Small intestine (tissue), 7 donors: Measurements from ENCODE around the gene TENM4. TPM values are rescaled to one million over a fixed set of nuclear protein-coding genes. Genes with fewer than 3 reads are reported as not detected.

Experiments
- DNase-seq, 2 donors: peaks; one replicate each; pipeline versions ENCODE4 v3.0.0 to v3.0.0-alpha.2; 2013
- FAIRE-seq: peaks from 2 replicates; lab custom pipeline; 2012; peaks lifted over from hg19 to GRCh38; lab: Jason Lieb, UNC
- H3K27ac ChIP-seq, 3 donors: one replicate each; pipeline ENCODE4 v1.5.1; 2013; ENCODE audit warnings: low read length in 2 of 3, mild to moderate bottlenecking in 2 of 3, control low read depth in 1 of 3, inconsistent platforms in 1 of 3, low read depth in 1 of 3, moderate library complexity in 1 of 3
- H3K27me3 ChIP-seq, 3 donors: one replicate each; pipeline ENCODE4 v1.6.1; 2013; ENCODE audit warnings: low read length in 3 of 3, inconsistent platforms in 1 of 3; ENCODE audit not compliant: control insufficient read depth in 3 of 3, insufficient read depth in 3 of 3
- H3K36me3 ChIP-seq, 3 donors: one replicate each; pipeline ENCODE4 v1.6.1; 2013; ENCODE audit warnings: low read length in 3 of 3, inconsistent platforms in 1 of 3, low read depth in 1 of 3, mild to moderate bottlenecking in 1 of 3, moderate library complexity in 1 of 3; ENCODE audit not compliant: control insufficient read depth in 3 of 3, insufficient read depth in 2 of 3
- H3K4me1 ChIP-seq, 3 donors: one replicate each; pipeline ENCODE4 v1.6.1; 2013; ENCODE audit warnings: low read length in 2 of 3, inconsistent platforms in 1 of 3, low read depth in 1 of 3, mild to moderate bottlenecking in 1 of 3, moderate library complexity in 1 of 3; ENCODE audit not compliant: control insufficient read depth in 3 of 3, insufficient read depth in 2 of 3
- H3K4me3 ChIP-seq, 3 donors: one replicate each; pipeline ENCODE4 v1.5.1; 2013; ENCODE audit warnings: low read length in 3 of 3, control low read depth in 1 of 3, inconsistent platforms in 1 of 3, low read depth in 1 of 3, mild to moderate bottlenecking in 1 of 3, moderate library complexity in 1 of 3
- H3K9me3 ChIP-seq, 2 donors: one replicate each; pipeline ENCODE4 v1.6.1; 2013; ENCODE audit warnings: low read depth in 1 of 2, low read length in 1 of 2; ENCODE audit not compliant: control insufficient read depth in 2 of 2, insufficient read depth in 1 of 2
- WGBS, 3 donors: extraction: QIAGEN DNeasy Blood & Tissue Kit; methylation state at CpG; one replicate each; pipeline ENCODE4 v1.1.7; 2013; 5-methylcytosine and 5-hydroxymethylcytosine counted together
- polyA plus RNA-seq, 4 donors: library from polyadenylated mRNA; stranded (reverse) in 3 of 4; unstranded in 1 of 4; fragments of 200-250 nt in 3 of 4; fragments of 120-200 nt in 1 of 4; gene quantifications; one replicate each; pipeline versions ENCODE4 v1.2.1 to v1.2.3, GENCODE V29; 2013
- donor health status: healthy with polysubstance abuse.
- donor health status: control.
- donor health status: control.
- donor health status: Bipolar disorder and iron deficiency.
- donor health status: healthy.

Gene TENM4
- polyA plus RNA-seq, 4 donors = under 0.01 to 0.96 (median 0.31) TPM; not detected in 1

DNA sequence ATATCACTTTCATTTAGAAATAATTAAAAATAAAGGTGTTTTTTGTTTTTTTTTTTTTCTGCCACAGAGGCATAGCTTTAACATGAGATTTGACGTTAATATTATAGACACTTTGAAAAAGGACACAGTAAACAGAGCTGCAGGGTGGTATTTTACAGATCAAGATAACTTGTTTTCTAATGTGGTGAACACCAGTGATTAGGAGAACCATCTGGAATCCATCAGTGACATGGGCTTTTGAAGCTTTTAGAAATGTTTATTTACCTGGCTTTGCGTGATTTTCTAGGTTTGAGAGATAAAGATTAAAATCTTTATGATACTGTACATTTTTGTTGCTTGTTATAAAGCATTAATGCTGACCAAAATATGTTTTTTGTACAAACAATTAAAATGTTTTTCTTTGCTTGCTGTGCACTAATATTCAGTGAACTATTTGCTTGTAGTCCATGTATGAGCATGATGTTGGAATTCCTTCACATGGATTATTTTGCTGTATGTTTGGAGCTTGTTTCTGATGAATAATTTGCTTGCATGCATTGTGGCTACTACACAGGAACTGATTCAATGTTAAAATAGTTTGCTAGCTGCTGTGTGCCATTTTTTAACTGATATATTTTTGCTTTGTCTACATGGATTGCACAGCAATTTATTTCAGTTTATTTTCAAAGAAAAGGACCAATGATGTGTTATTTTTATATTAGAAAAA, 514.0 kb downstream of the TENM4 start:
- DNase-seq = no peak
- no peak overlapping the region for H3K27ac ChIP-seq
- WGBS, 3 donors = 45 to 60% (median 50%) methylated on average over 2 of the region's 2 CpGs

DNA sequence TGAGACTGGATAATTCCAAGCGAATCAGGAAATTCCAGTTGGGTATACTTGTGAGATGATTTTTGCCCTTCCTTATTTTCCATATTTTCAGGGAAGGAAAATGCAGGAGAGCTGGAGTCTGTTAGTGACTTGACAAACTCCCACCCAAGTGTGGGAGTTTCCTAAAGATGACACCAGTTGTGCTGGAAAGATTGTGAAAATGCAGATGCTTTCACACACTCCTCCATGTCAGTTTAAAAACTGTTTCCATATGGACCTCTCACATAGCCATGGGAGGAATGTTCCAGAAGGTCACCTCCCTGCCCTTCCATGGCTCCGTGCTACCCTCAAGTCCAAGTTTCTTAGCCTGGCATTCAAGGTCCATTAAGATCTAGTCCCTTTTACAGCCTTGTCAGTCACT, 515.4 kb downstream of the TENM4 start:
- no peak for DNase-seq
- no peaks in the 10 kb centered on the region for H3K4me1 ChIP-seq
- WGBS, 3 donors = 72 to 75% (median 74%) methylated on average over 2 of the region's 2 CpGs
- H3K9me3 ChIP-seq = no peaks in the 10 kb centered on the region
- no peaks in the 10 kb centered on the region for H3K36me3 ChIP-seq
- FAIRE-seq = no peak
- H3K27me3 ChIP-seq = peaks cover 0 to 3% (median 2%) of the 10 kb centered on the region in 3 donors
- no peak overlapping the region for H3K27ac ChIP-seq
- H3K4me3 ChIP-seq = no peak overlapping the region

More for the DNA sequence above, 514.0 kb downstream of the TENM4 start:
- Histone ChIP-seq H3K4me1 (no peaks in the 10 kb centered on the region), H3K27me3 (peaks cover 0 to 3% (median 0%) of the 10 kb centered on the region in 3 donors), H3K9me3 (no peaks in the 10 kb centered on the region), H3K36me3 (no peaks in the 10 kb centered on the region), H3K4me3 (no peak overlapping the region)
- no peak for FAIRE-seq

DNA sequence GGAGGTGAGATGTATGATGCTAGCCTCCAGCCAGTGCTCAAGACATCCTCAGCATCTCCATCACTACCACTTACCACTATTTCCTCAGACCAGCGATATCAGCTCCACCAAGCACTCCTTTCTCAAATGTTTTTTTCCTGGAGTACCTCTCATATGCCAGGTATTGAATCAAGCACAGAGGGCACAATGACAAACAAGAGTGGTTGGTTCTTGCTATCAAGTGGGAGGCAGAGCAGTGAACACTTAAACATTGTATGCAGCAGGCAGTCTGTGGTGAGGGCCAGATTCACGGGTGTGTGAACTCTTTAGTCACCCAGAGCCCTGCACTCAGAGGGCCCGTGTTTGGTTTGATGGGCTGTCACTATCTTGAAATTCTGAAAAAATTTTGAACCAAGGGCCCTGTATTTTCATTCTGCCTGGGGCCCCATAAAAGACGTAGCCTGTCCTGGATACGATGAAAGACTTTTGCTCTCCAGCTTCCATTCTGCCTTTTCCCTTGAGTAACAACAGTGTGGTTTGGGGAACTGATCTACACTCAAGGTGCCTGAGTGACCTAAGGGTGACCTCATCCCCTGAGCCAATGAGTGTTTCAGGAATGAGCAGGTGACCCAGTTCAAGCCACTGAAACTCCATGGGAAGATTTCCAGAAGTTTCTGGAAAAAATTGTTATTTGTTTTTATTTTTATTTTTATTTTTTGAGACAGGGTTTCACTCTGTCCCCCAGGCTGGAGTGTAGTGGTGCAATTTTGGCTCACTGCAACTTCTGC, 517.8 kb downstream of the TENM4 start:
- FAIRE-seq = no peak
- no peak overlapping the region for H3K4me3 ChIP-seq
- H3K9me3 ChIP-seq = no peaks in the 10 kb centered on the region
- H3K27me3 ChIP-seq = peaks cover 0 to 2% (median 0%) of the 10 kb centered on the region in 3 donors
- no peak overlapping the region for H3K27ac ChIP-seq
- no peaks in the 10 kb centered on the region for H3K4me1 ChIP-seq
- no peaks in the 10 kb centered on the region for H3K36me3 ChIP-seq
- 79 to 90% (median 80%) methylated on average over 5 of the region's 5 CpGs for WGBS, 3 donors
- no peak for DNase-seq

DNA sequence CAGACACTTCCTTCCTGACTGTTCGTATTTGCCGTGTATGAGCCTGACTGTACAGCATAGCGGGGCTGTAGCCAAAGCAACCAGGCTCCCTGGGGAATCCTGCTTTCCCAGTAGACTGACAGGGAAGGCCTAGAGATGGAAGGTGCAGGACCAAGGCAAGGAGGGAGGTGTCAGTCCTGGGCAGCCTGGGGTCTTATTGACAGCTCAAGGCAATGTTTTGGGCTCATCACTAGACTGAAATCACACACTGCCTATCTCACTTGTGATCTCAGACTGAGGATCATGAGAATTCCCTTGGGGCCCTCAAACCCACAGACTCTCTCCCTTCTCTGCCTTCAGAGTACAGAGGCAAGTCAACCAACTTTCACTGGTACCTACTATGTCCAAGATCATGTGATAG, 519.3 kb downstream of the TENM4 start:
- no peaks in the 10 kb centered on the region for H3K9me3 ChIP-seq
- no peak for FAIRE-seq
- H3K4me1 ChIP-seq = no peaks in the 10 kb centered on the region
- H3K36me3 ChIP-seq = no peaks in the 10 kb centered on the region
- H3K27me3 ChIP-seq = peaks cover 0 to 2% (median 0%) of the 10 kb centered on the region in 3 donors
- DNase-seq = no peak
- no peak overlapping the region for H3K4me3 ChIP-seq
- no peak overlapping the region for H3K27ac ChIP-seq
- 80 to 93% (median 89%) methylated on average over 3 of the region's 3 CpGs for WGBS, 3 donors

DNA sequence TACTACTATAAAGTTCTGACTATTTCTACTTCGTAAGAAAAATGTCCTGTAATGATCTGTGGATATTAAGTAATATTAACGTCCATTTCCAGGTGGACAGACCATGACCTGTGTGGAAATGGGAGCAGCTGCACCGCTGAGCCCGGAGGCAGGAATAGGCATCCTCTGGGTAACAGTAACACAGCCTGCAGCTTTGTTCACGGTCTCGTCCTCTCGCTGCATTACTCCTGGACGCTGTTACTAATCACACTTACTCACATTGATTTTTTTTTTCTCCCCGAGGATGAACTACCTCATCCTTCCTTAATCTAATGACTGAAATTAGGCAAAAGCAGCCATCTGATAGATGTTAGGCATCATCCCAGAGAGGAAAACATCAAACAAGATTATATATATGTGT, 520.5 kb downstream of the TENM4 start:
- Histone ChIP-seq H3K4me3 (no peak overlapping the region), H3K27me3 (peaks cover 0 to 2% (median 0%) of the 10 kb centered on the region in 3 donors), H3K36me3 (no peaks in the 10 kb centered on the region), H3K27ac (no peak overlapping the region), H3K4me1 (no peaks in the 10 kb centered on the region), H3K9me3 (no peaks in the 10 kb centered on the region)
- FAIRE-seq (no peak), DNase-seq (no peak)
- WGBS, 3 donors = 70 to 74% (median 74%) methylated on average over 9 of the region's 9 CpGs

DNA sequence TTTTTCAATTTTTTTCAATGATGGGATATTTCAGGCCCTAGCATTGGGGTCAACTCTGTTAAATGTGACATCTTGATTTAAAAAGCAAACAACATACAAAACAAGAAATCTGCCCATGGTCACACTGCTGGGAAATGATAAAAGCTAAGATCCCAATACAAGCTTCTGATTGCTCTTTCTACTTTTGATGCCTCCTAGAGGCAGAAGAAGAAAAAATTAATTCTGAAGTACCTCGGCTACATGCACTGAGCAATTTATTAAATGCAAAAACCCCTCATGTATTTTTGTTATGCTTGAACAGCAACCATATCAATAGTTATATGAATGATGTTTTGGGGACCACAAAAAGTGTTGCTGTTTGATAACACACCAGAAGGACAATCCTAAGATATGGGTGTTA, 524.1 kb downstream of the TENM4 start:
- no peak for FAIRE-seq
- no peaks in the 10 kb centered on the region for H3K36me3 ChIP-seq
- H3K4me1 ChIP-seq = no peaks in the 10 kb centered on the region
- no peaks in the 10 kb centered on the region for H3K9me3 ChIP-seq
- 35 to 62% (median 52%) methylated on average over 1 of the region's 1 CpG for WGBS, 3 donors
- H3K27me3 ChIP-seq = peaks cover 0 to 3% (median 2%) of the 10 kb centered on the region in 3 donors
- H3K27ac ChIP-seq = no peak overlapping the region
- DNase-seq = no peak
- H3K4me3 ChIP-seq = no peak overlapping the region

DNA sequence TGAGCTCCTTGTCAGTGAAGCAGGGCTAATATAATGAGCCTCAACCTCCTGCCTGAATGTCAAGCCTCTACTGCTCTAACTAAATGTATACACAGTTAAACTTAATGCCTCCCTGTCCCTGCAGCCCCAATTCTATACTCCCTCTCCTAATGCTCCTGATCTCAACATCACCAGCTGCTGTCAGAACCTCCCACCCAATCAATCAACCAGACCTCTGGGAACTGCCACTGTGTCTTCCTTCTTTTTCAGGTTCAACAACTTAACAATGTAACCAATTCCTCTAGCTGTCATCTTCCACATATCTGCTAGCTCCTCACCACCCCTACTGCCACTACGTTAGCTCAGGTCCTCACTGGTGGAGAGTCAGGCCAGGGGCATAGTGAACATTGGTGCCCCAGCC, 526.3 kb downstream of the TENM4 start:
- no peaks in the 10 kb centered on the region for H3K4me1 ChIP-seq
- H3K27ac ChIP-seq = no peak overlapping the region
- no peak for DNase-seq
- H3K27me3 ChIP-seq = peaks cover 0 to 3% (median 0%) of the 10 kb centered on the region in 3 donors
- no peak for FAIRE-seq
- H3K9me3 ChIP-seq = no peaks in the 10 kb centered on the region
- H3K36me3 ChIP-seq = no peaks in the 10 kb centered on the region
- no peak overlapping the region for H3K4me3 ChIP-seq
- WGBS, 3 donors = 38 to 84% (median 38%) methylated on average over 1 of the region's 1 CpG

DNA sequence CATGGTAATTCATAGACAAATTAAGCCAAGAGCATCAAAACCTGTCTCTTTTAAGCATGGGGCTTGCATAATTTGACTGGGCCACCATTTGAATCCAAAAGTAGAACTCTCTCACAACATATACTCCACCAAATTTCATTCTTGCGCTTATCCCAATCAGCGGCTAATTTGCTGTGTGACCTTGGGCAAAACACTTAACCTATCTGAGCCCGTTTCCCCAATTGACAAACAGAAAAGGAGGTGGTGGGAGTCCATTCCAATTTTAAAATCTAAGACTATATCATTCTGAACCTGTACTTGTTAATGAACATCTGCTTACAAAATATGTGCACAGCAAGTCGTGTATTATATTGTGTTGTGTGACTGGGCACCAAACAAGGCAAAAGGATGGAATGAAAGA, 528.1 kb downstream of the TENM4 start:
- H3K9me3 ChIP-seq = no peaks in the 10 kb centered on the region
- no peak overlapping the region for H3K27ac ChIP-seq
- H3K27me3 ChIP-seq = peaks cover 0 to 3% (median 0%) of the 10 kb centered on the region in 3 donors
- H3K4me3 ChIP-seq = no peak overlapping the region
- FAIRE-seq (no peak), DNase-seq (no peak)
- 82 to 86% (median 82%) methylated on average over 4 of the region's 4 CpGs for WGBS, 3 donors
- no peaks in the 10 kb centered on the region for H3K4me1 ChIP-seq
- no peaks in the 10 kb centered on the region for H3K36me3 ChIP-seq
